ENCODE results near the gene PILRA.
"Not testable (repeated sequence)": the region's sequence is repeated elsewhere in the genome, so short reads cannot be mapped to it uniquely, and the experiment has no call there.

PILRA gene

DNA sequence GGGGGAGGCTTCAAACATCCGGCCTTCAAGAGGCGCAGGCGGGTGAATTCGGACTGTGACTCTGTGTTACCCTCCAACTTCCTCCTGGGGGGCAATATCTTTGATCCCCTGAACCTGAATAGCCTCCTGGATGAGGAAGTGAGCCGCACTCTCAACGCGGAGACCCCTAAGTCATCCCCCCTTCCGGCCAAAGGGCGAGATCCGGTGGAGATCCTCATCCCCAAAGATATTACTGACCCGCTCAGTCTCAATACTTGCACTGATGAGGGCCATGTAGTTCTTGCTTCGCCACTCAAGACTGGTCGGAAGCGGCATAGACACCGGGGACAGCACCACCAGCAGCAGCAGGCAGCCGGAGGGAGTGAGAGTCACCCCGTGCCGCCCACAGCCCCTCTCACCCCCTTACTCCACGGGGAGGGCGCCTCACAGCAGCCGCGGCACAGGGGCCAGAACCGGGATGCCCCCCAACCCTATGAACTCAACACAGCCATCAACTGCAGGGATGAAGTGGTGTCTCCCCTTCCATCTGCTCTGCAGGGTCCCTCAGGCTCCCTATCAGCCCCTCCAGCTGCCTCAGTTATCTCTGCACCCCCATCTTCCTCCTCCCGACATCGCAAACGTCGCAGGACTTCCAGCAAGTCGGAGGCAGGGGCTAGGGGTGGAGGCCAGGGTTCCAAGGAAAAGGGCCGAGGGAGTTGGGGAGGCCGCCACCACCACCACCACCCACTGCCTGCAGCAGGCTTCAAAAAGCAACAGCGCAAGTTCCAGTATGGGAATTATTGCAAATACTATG lies 57.4 kb downstream of the PILRA start:
- H3K4me1 Mint-ChIP-seq: peaks cover 49% of the 10 kb centered on the region
- H3K27me3 Mint-ChIP-seq: no peaks in the 10 kb centered on the region
- H3K9me3 Mint-ChIP-seq: no peaks in the 10 kb centered on the region
- H3K27ac Mint-ChIP-seq: peak overlapping the region; percentile 76
- H3K4me3 Mint-ChIP-seq: peak overlapping the region; percentile 89
- H3K36me3 Mint-ChIP-seq: peaks cover 15% of the 10 kb centered on the region

DNA sequence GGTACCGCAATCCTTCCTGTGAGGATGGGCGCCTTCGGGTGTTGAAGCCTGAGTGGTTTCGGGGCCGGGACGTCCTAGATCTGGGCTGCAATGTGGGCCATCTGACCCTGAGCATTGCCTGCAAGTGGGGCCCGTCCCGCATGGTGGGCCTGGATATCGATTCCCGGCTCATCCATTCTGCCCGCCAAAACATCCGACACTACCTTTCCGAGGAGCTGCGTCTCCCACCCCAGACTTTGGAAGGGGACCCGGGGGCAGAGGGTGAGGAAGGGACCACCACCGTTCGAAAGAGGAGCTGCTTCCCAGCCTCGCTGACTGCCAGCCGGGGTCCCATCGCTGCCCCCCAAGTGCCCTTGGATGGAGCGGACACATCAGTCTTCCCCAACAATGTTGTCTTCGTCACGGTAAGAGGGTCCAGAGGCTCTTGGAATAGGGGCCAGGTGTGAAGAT lies 58.0 kb downstream of the PILRA start:
- peaks cover 45% of the 10 kb centered on the region for H3K4me1 Mint-ChIP-seq
- H3K36me3 Mint-ChIP-seq: peaks cover 15% of the 10 kb centered on the region
- H3K27ac Mint-ChIP-seq: peak overlapping the region; percentile 70
- no peaks in the 10 kb centered on the region for H3K9me3 Mint-ChIP-seq
- no peaks in the 10 kb centered on the region for H3K27me3 Mint-ChIP-seq
- peak overlapping the region; percentile 89 for H3K4me3 Mint-ChIP-seq

DNA sequence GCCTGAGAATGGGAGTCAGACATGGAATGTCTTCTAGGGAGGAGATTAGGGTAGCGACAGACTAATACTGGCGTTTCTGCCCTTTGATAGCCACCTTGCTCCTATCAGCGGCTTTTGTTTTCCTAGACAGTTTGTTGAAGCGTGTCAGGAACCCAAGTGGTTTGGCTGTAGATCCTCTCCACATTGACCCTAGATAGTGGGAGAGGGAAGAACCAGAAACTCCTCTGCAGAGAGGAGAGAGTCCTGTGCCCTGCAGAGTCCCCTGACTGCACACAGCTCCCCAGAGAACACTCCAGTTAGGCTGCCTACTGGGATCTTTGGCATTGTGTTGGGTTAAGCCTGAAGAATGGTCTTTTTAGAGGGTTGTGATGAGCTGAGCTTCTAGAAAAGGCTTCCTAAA lies 58.8 kb downstream of the PILRA start:
- H3K27me3 Mint-ChIP-seq: no peaks in the 10 kb centered on the region
- peaks cover 15% of the 10 kb centered on the region for H3K36me3 Mint-ChIP-seq
- peaks cover 45% of the 10 kb centered on the region for H3K4me1 Mint-ChIP-seq
- H3K9me3 Mint-ChIP-seq: no peaks in the 10 kb centered on the region
- H3K27ac Mint-ChIP-seq: peak overlapping the region; percentile 70
- peak overlapping the region; percentile 89 for H3K4me3 Mint-ChIP-seq

DNA sequence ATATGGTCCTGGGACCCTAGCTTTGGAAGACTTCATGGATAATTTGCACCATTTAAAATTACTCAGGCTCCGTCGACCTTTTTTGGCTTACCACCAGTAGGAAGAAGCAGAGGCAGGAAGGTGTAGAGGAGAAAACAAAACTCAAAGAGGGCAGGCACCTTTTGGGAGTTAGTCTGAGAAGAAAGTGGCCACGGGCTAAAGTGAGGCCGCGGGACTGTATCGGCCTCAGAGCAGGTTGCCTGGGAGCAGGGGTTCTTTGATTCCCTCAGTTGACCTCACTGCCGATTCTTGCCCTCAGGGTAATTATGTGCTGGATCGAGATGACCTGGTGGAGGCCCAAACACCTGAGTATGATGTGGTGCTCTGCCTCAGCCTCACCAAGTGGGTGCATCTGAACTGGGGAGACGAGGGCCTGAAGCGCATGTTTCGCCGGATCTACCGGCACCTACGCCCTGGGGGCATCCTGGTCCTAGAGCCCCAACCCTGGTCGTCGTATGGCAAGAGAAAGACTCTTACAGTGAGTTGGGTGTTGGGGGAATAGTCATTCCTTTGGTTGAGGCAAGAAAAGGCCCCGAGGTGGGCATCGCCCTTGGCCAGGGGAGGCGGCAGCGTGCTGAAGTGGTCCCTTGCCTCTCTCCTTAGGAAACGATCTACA lies 59.5 kb downstream of the PILRA start:
- Mint-ChIP-seq H3K4me1 (peaks cover 44% of the 10 kb centered on the region), H3K27ac (peak overlapping the region; percentile 83), H3K27me3 (no peaks in the 10 kb centered on the region), H3K4me3 (peak overlapping the region; percentile 89), H3K9me3 (no peaks in the 10 kb centered on the region), H3K36me3 (peaks cover 15% of the 10 kb centered on the region)

DNA sequence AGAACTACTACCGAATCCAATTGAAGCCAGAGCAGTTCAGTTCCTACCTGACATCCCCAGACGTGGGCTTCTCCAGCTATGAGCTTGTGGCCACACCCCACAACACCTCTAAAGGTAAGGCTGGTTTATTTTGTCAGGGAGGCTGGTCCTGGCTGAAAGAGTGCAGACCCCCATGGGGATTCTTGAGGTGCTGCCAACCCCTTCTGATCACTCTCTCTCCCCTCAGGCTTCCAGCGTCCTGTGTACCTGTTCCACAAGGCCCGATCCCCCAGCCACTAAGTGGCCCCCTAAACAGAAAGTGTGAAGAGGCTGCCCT lies 59.9 kb downstream of the PILRA start:
- peak overlapping the region; percentile 83 for H3K27ac Mint-ChIP-seq
- peaks cover 15% of the 10 kb centered on the region for H3K36me3 Mint-ChIP-seq
- no peaks in the 10 kb centered on the region for H3K27me3 Mint-ChIP-seq
- H3K4me3 Mint-ChIP-seq: peak overlapping the region; percentile 89
- peaks cover 39% of the 10 kb centered on the region for H3K4me1 Mint-ChIP-seq
- H3K9me3 Mint-ChIP-seq: no peaks in the 10 kb centered on the region

DNA sequence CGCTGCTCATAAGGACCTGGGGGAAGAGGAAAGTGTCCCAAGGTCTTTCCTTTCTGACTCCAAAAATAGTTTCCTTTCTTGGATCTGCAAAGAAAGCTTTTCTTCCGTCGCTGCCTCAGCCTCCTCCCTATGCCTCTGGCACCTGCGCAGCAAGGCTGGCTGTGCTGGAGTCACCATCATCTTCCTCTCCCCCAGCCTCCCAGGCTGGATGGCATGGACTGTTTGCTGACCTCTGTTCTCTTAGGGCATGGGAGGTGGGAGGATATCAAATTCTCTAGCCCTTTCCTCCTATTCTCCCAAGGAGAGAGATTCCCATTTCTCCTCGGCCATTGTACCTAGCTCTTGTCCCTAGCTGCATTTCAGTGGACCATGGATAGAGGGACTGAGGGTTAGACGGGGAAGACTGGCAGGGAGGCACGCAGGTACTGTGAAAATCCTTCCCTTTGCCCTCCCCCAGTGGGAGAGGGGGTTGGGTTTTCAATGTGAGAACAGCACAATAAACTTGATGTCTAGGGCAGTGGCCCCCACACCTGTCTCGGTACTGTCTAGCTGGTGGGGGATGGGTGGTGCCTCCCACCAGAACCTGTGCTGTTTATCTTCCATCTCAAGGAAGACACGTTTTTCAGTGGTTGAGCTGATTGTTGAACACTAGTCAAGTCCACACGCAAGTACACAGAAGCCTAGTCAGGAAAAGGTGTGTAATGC lies 60.5 kb downstream of the PILRA start:
- peaks cover 39% of the 10 kb centered on the region for H3K4me1 Mint-ChIP-seq
- H3K27me3 Mint-ChIP-seq: no peaks in the 10 kb centered on the region
- peaks cover 15% of the 10 kb centered on the region for H3K36me3 Mint-ChIP-seq
- H3K9me3 Mint-ChIP-seq: no peaks in the 10 kb centered on the region
- H3K4me3 Mint-ChIP-seq: peak overlapping the region; percentile 92
- peak overlapping the region; percentile 83 for H3K27ac Mint-ChIP-seq

DNA sequence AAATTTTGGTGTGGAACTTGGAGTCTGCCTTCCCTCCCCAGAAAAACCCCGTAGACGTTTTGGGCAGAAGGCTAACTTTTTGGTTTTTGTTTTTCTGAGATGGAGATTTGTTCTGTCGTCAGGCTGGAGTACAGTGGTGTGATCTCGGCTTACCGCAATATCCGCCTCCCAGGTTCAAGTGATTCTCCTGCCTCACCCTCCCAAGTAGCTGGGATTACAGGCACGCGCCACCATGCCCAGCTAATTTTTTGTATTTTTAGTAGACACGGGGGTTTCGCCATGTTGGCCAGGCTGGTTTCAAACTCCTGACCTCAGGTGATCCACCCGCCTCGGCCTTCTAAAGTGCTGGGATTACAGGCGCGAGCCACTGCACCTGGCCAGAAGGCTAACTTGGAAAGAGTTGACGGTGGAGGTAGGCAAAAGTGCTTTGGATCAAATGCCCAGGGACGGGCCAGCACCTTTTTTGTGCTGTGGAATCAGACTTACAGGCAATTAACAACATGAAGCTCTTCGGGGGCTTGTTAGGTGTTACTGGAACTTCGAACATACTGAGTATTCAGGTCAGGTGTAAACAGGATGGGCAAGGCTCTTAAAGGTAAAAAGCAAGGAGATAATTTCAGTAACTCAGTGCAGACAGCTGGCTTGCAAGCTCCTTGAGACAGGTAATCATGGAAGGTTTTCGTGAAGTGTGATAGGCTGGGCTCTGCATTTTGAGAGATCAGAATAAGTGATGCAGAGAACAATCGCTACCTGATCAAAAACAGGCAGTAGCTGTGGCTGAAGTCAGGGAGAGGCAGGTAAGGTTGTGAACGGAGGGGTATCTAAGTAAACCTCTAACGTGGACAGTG lies 61.2 kb downstream of the PILRA start:
- Mint-ChIP-seq H3K4me1 (peaks cover 39% of the 10 kb centered on the region), H3K27me3 (no peaks in the 10 kb centered on the region), H3K4me3 (peak overlapping the region; percentile 92), H3K27ac (peak overlapping the region; percentile 95), H3K36me3 (peaks cover 14% of the 10 kb centered on the region), H3K9me3 (no peaks in the 10 kb centered on the region)

DNA sequence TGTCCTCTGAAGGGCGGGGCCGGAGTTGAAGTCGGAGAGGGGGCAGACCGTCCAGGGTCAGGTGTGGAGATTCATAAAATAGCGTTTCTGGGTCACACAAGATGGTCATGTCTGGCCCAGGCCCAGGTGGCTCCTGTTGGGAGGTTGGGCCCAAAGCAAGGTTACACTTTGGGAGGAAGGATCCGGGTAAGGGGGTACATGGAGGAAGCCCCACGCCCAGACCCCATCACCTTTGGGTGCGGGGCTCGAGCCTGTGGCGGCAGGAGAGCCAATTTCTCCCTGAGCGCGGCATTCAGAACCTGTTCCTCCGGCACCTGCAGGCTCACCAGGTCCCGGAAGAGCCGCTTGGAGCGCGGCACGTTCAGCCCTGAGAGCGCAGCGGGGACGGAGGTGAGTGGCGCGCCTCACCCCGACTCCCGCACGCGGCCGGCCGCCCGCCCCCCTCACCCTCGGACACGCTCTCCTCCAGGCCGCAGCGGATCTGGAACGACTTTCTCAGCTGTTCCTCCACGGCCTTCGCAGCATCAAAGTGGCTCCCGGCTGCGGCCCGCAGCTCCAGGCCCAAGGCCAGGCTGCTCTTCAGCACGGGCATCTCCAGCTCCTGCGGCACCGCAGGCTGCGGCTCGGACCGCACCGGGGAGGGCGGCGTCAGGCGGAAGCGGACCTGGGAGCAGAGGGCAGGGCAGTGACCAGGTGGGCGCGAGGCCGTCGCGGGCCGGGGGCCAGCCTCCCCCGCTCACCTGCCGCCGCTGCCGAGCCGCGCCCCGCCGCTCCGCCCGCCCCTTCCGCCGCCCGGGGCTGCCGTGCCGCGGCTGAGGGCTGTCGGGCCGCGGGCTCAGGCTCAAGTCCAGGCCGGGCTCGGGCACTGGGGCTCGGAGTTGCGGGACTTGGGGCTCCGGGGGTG lies 62.4 kb downstream of the PILRA start:
- H3K9me3 Mint-ChIP-seq: no peaks in the 10 kb centered on the region
- H3K4me3 Mint-ChIP-seq: peak overlapping the region; percentile 96
- no peaks in the 10 kb centered on the region for H3K27me3 Mint-ChIP-seq
- H3K4me1 Mint-ChIP-seq: peaks cover 39% of the 10 kb centered on the region
- H3K27ac Mint-ChIP-seq: peak overlapping the region; percentile 95
- peaks cover 12% of the 10 kb centered on the region for H3K36me3 Mint-ChIP-seq

DNA sequence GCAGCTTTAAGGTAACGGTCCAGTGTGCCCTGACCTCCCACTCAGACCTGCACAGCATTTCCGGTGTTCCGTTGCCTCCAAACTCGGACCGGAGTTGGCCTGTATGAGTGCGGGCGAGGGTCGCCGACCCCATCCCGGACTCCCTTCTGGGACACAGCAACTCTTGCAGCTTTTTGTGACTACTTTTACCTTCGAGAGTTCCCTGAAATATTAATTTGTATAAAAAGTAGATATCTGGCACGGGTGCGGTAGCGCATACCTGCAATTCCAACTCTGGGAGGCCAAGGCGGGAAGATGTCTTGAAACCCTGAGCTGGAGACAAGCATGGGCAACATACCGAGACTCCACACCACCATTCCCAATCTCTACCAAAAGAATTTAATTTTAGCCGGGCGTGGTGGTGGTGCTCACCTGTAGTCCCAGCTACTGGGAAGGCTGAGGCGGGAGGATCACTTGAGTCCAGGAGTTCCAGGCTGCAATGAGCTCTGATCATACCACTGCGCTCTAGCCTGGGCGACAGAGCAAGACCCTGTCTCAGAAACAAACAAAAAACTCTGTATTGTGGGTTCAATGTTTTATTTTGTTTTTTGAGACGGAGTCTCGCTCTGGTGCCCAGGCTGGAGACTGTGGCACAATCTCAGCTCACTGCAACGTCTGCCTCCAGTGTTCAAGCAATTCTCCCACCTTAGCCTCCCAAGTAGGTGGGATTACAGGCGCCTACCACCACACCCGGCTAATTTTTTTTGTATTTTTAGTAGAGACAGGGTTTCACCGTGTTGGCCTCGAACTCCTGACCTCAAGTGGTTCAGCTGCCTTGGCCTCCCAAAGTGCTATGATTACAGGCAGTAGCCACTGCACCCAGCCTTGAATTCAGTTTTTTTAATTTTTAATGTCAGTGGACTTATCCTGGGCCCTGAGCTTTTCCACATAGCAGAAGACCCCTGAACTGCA lies 64.1 kb downstream of the PILRA start:
- peaks cover 26% of the 10 kb centered on the region for H3K4me1 Mint-ChIP-seq
- H3K27me3 Mint-ChIP-seq: no peaks in the 10 kb centered on the region
- H3K9me3 Mint-ChIP-seq: no peaks in the 10 kb centered on the region
- peak overlapping the region; percentile 19 for H3K4me3 Mint-ChIP-seq
- peaks cover 12% of the 10 kb centered on the region for H3K36me3 Mint-ChIP-seq
- no peak overlapping the region for H3K27ac Mint-ChIP-seq

DNA sequence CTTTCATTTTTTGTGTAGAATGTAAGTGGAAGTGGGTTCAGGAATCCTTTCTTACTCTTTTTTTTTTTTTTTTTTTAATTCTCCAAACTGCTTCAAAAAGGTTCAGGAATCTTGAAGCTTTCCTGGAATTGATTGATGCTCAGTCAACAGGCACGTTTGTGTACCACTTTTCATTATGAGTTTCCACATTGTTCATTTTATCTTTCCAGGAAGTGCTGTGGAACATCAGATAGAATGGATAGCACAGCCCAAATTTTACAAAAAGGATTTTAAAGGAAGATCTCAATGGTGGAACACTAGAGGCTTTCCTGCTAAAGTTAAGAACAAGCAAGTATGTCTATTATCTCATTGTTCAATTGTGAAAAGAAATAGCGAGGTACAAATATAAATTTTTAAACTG lies 64.9 kb downstream of the PILRA start:
- H3K4me1 Mint-ChIP-seq: peaks cover 19% of the 10 kb centered on the region
- H3K36me3 Mint-ChIP-seq: peaks cover 12% of the 10 kb centered on the region
- peak overlapping the region; percentile 24 for H3K4me3 Mint-ChIP-seq
- no peak overlapping the region for H3K27ac Mint-ChIP-seq
- H3K27me3 Mint-ChIP-seq: no peaks in the 10 kb centered on the region
- no peaks in the 10 kb centered on the region for H3K9me3 Mint-ChIP-seq

DNA sequence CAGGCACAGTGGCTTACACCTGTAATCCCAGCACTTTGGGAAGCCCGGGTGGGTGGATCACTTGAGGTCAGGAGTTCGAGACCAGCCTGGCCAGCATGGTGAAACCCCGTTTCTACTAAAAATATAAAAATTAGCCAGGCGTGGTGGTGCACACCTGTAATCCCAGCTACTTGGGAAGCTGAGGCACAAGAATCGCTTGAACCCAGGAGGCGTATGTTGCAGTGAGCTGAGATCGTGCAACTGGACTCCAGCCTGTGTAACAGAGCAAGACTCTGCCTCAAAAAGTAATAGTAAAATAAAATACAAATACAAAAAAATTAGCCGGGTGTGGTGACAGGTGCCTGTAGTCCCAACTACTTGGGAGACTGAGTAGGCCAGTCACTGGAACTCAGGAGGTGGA lies 65.4 kb downstream of the PILRA start:
- not testable (repeated sequence) for H3K4me3 Mint-ChIP-seq, H3K36me3 Mint-ChIP-seq, H3K27me3 Mint-ChIP-seq, H3K27ac Mint-ChIP-seq, H3K9me3 Mint-ChIP-seq
- peaks cover 15% of the 10 kb centered on the region for H3K4me1 Mint-ChIP-seq

DNA sequence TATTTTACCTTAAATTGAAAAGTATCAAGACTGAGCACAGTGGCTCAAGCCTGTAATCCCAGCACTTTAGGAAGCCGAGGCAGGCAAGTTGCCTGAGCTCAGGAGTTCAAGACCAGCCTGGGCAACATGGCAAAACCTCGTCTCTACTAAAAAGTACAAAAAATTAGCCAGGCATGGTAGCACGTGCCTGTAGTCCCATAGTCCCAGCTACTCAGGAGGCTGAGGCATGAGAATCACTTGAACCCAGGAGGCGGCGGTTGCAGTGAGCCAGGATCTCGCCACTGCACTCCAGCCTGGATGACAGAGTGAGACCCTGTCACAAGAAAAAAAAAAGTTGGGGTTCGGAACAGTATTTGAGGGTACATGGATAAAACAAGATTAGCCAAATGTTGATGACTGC lies 66.0 kb downstream of the PILRA start:
- H3K4me1 Mint-ChIP-seq: peaks cover 15% of the 10 kb centered on the region
- H3K36me3 Mint-ChIP-seq, H3K27me3 Mint-ChIP-seq, H3K9me3 Mint-ChIP-seq, H3K4me3 Mint-ChIP-seq, H3K27ac Mint-ChIP-seq: not testable (repeated sequence)

DNA sequence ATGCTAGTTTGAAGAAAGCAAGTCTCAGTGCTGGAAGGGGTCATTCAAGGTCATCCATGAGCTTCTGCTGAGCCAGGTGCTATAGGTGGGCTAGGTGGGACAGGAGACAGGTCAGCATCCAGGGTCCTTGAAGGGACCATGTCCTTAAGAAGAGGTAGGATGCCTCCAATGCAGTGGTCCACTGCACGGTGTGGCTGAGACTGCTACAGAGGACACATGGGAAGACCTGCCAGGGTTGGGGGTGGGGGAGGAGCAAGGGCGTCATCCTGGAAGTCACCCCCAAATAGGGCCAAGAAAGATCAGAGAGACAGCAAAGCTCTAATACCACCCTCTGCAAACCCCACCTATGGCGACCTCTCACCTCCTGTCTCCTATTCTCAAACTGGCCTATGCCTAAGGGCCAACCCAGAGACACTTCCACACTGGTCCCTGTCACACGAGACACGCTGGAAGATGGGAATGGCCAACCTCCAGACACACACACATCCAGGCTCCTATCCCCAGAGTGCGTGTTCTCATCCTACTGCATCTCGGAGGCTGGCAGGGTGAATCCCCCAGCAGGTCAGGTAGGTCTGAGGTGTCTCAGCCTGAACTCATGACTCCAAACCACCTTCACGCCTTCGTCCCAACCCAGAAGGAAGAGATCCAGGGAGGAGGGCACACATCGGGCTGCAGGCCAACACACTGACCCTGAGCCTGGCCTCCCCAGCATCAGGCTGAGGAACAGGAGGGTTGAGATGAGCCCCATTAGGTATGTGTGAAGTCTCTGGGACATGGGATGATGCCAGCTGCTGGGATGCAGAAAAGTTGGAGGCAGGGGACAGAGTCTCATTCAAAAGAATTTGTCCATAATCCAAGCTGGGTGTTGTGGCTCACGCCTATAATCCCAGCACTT lies 68.6 kb downstream of the PILRA start:
- H3K36me3 Mint-ChIP-seq: no peaks in the 10 kb centered on the region
- no peaks in the 10 kb centered on the region for H3K27me3 Mint-ChIP-seq
- no peak overlapping the region for H3K4me3 Mint-ChIP-seq
- peaks cover 12% of the 10 kb centered on the region for H3K4me1 Mint-ChIP-seq
- H3K27ac Mint-ChIP-seq: no peak overlapping the region
- no peaks in the 10 kb centered on the region for H3K9me3 Mint-ChIP-seq
